Pancreas (tissue), 10 donors: ENCODE results near the gene MLANA. TPM values are rescaled to one million over a fixed set of nuclear protein-coding genes. Genes with fewer than 3 reads are reported as not detected.

Experiments
- ATAC-seq, 4 donors: fragments of 200-7000 bp; cut with Tn5 transposase; one replicate each; pipeline versions ENCODE4 v1.8.0 to v1.9.1; 2020; ENCODE audit warnings: mild to moderate bottlenecking in 4 of 4, moderate library complexity in 4 of 4
- DNase-seq, 6 donors: peaks; one replicate each; pipeline ENCODE4 v3.0.0-alpha.2; 2020
- FAIRE-seq: peaks from 2 replicates; lab custom pipeline; 2012; peaks lifted over from hg19 to GRCh38; lab: Jason Lieb, UNC
- H3K27ac ChIP-seq, 4 donors: fragments of 200-600 bp; sonication (generic); 1 replicate in 3 of 4; 2 replicates in 1 of 4; pipeline versions ENCODE4 v1.5.0 to v1.8.0; 2020
- H3K27me3 ChIP-seq, 4 donors: fragments of 200-600 bp; one replicate each; pipeline ENCODE4 v1.8.0; 2021
- H3K36me3 ChIP-seq, 3 donors: fragments of 200-600 bp; sonication (generic) in 1 of 3; one replicate each; pipeline versions ENCODE4 v1.5.0 to v1.8.0; 2020 to 2021
- H3K4me1 ChIP-seq, 3 donors: fragments of 200-600 bp; one replicate each; pipeline ENCODE4 v1.8.0; 2021
- H3K4me3 ChIP-seq, 4 donors: fragments of 200-600 bp; sonication (generic) in 2 of 4; one replicate each; pipeline versions ENCODE4 v1.5.0 to v1.8.0; 2020 to 2021
- H3K9me3 ChIP-seq, 4 donors: fragments of 200-600 bp; one replicate each; pipeline ENCODE4 v1.8.0; 2021
- CTCF ChIP-seq, 4 donors: fragments of 200-600 bp; sonication (generic) in 3 of 4; IDR thresholded peaks; one replicate each; pipeline versions ENCODE4 v1.5.0 to v1.8.0; 2021; ENCODE audit warnings: antibody characterized with exemption in 4 of 4
- WGBS, 2 donors: extraction: QIAGEN DNeasy Blood & Tissue Kit; methylation state at CpG; one replicate each; pipeline ENCODE4 v1.1.7; 2013; 5-methylcytosine and 5-hydroxymethylcytosine counted together
- intact Hi-C, 3 donors: fragments of 100-400 bp; cut with DNase I; formaldehyde crosslinking; loops; one replicate each; pipeline versions ENCODE4 v1.11.1 to v1.14.2; 2022
- polyA plus RNA-seq, 2 donors: library from polyadenylated mRNA; stranded (reverse); fragments of 200-250 nt; gene quantifications; one replicate each; pipeline ENCODE4 v1.2.3, GENCODE V29; 2013
- total RNA-seq, 6 donors: library from RNA; stranded (reverse); fragmentation: NEBNext Ultra II Directional in 4 of 6; extraction: Animal tissue kit (Norgen Biotek cat#: 25700) in 4 of 6; gene quantifications; one replicate each; pipeline versions ENCODE4 v1.2.1 to v1.2.4, GENCODE V29; 2021 to 2023
- donor health status: healthy with polysubstance abuse.
- donor health status: DM: no; HTN: no; CAD: no; lungs with moderate emphysema.
- donor health status: DM: no; HTN: no; CAD: no.
- donor health status: control.
- donor health status: control.
- donor health status: Bipolar disorder and iron deficiency.
- donor health status: DM: yes; HTN: yes; CAD: no.
- donor health status: DM: no; HTN: no; CAD: no.
- donor health status: DM: no; HTN: no; CAD: no.
- donor health status: DM: yes; HTN: yes; CAD: no.

Gene MLANA
- total and polyA plus RNA-seq, 8 donors = not detected

- intact Hi-C loops = loop anchor here in 1 of 3 donors (10.0 kb wide), 1 partner anchor 419 kb away; no protein-coding TSS in a partner anchor
- DNase-seq (no peak), ATAC-seq (no peak), FAIRE-seq (no peak)
- H3K27me3 ChIP-seq = no peaks in the 10 kb centered on the region
- 81 to 88% methylated on average over 6 of the region's 6 CpGs for WGBS, 2 donors
- H3K4me3 ChIP-seq = no peak overlapping the region
- H3K4me1 ChIP-seq = no peaks in the 10 kb centered on the region
- no peaks in the 10 kb centered on the region for H3K9me3 ChIP-seq
- no peak for TF ChIP-seq CTCF (IDR thresholded peaks at IDR 0.05)
- no peaks in the 10 kb centered on the region for H3K36me3 ChIP-seq
- H3K27ac ChIP-seq = no peak overlapping the region
Measured at GRCh38 chr9:5895782-5896181, 5.1 kb downstream of the MLANA start.

- H3K4me1 ChIP-seq = no peaks in the 10 kb centered on the region
- DNase-seq (no peak), FAIRE-seq (no peak), ATAC-seq (no peak)
- H3K9me3 ChIP-seq = no peaks in the 10 kb centered on the region
- H3K4me3 ChIP-seq = no peak overlapping the region
- WGBS, 2 donors = 92 to 97% methylated on average over 4 of the region's 4 CpGs
- no peak overlapping the region for H3K27ac ChIP-seq
- intact Hi-C loops = loop anchor here in 1 of 3 donors (10.0 kb wide), 1 partner anchor 418 kb away; no protein-coding TSS in a partner anchor
- no peaks in the 10 kb centered on the region for H3K36me3 ChIP-seq
- TF ChIP-seq CTCF (IDR thresholded peaks at IDR 0.05) = no peak
- no peaks in the 10 kb centered on the region for H3K27me3 ChIP-seq
Measured at GRCh38 chr9:5896863-5897262, 6.2 kb downstream of the MLANA start.

- Histone ChIP-seq H3K27me3 (no peaks in the 10 kb centered on the region), H3K36me3 (no peaks in the 10 kb centered on the region), H3K4me3 (no peak overlapping the region), H3K4me1 (no peaks in the 10 kb centered on the region), H3K9me3 (no peaks in the 10 kb centered on the region), H3K27ac (no peak overlapping the region)
- FAIRE-seq (no peak), DNase-seq (no peak), ATAC-seq (no peak)
- intact Hi-C loops = loop anchor here in 1 of 3 donors (10.0 kb wide), 1 partner anchor 417 kb away; no protein-coding TSS in a partner anchor
- WGBS, 2 donors = 92 to 93% methylated on average over 5 of the region's 5 CpGs
- TF ChIP-seq CTCF (IDR thresholded peaks at IDR 0.05) = no peak
Measured at GRCh38 chr9:5897851-5898250, 7.2 kb downstream of the MLANA start.

- no peaks in the 10 kb centered on the region for H3K4me1 ChIP-seq
Measured at GRCh38 chr9:5899292-5899691, 8.6 kb downstream of the MLANA start.

More at GRCh38 chr9:5899292-5899691, 8.6 kb downstream of the MLANA start:
- TF ChIP-seq CTCF (IDR thresholded peaks at IDR 0.05) = no peak
- ATAC-seq = no peak
- FAIRE-seq = no peak
- no peak overlapping the region for H3K4me3 ChIP-seq
- no peak overlapping the region for H3K27ac ChIP-seq
- WGBS, 2 donors = 85 to 88% methylated on average over 2 of the region's 2 CpGs
- H3K27me3 ChIP-seq = no peaks in the 10 kb centered on the region
- DNase-seq = no peak
- H3K9me3 ChIP-seq = no peaks in the 10 kb centered on the region
- intact Hi-C loops = loop anchor here in 1 of 3 donors (10.0 kb wide), 1 partner anchor 416 kb away; no protein-coding TSS in a partner anchor
- H3K36me3 ChIP-seq = no peaks in the 10 kb centered on the region
